Mammary epithelial cell (primary cell): ENCODE data around the gene KCNIP1.

ENCODE experiments used
- CTCF ChIP-seq, 2 donors: IDR thresholded peaks in 1 of 2; conservative IDR thresholded peaks in 1 of 2; 2 replicates each; pipeline ENCODE4 v1.5.1; 2011 to 2012; ENCODE audit warnings: inconsistent platforms in 2 of 2, low read length in 2 of 2, mild to moderate bottlenecking in 2 of 2, control low read depth in 1 of 2, low read depth in 1 of 2; ENCODE audit not compliant: insufficient read depth in 1 of 2; ENCODE audit errors: extremely low read depth in 1 of 2
- EZH2 ChIP-seq: IDR thresholded peaks from 2 replicates; pipeline ENCODE4 v1.6.1; 2012; ENCODE audit warnings: low read length, inconsistent platforms, borderline replicate concordance

DNA sequence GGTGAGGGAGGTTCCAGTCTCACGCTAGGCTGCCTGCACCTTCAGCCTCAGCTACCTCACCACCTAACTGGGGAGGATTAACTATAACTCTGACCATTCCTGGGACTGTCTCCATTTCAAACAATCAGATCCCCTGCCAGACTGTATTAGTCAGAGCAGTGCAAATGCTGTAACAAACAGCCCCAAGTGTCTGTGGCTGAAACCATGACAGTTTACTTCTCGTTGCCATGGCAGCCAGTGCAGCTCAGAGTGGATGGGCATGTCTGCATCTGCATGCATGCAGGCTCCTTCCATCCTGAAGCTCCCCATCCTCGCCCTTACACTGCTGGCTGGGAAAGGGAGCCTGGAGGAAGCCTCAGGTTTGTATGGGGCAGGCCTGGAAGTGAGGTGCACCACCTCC, 86.7 kb downstream of the KCNIP1 start:
- TF ChIP-seq CTCF (conservative IDR thresholded peaks at IDR 0.05 in 1 of 2, IDR thresholded peaks at IDR 0.05 in 1 of 2; ENCODE audit: extremely low read depth in 1 of 2, insufficient read depth in 1 of 2, low read depth in 1 of 2, low read length in 2 of 2) (no peak), EZH2 (no peak)
